HG02870 (cell line): ENCODE results near the gene FGD5.

Experiments
- ATAC-seq: cut with Tn5 transposase; IDR thresholded peaks from one replicate; pipeline ENCODE4 v1.9.1; 2021; ENCODE audit warnings: mild to moderate bottlenecking, moderate library complexity; ENCODE audit not compliant: unreplicated experiment

The FGD5 gene

DNA sequence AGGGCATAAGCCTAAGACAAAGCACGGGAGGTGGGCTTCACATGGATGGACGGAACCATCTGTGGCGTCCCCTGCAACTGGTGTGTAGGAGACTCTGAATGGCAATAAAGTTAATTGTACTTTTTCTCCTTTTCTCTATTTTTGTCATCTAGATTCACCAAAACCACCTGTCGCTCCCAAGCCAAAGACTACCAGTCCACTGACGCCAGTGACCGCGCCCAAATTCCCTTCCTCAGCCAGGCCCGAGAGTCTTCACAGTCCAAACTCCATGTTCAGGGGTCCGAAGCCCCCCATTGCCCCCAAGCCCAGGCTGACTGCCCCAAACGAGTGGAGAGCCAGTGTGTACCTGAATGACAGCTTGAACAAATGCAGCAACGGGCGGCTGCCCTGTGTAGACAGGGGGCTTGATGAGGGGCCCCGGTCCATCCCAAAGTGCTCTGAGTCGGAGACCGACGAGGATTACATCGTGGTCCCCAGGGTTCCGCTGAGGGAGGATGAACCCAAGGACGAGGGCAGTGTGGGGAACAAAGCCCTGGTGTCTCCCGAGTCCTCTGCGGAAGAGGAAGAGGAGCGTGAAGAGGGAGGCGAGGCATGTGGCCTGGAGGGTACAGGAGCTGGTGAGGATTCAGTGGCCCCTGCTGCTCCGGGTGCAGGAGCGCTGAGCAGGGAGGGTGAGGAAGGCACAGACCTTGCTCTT lies at the start of gene FGD5:
Gene FGD5, plus strand, starts transcription at position 159 of the 697 bp plus-strand sequence. Its CDS starts 110 bp downstream, at position 269.
- no peak for ATAC-seq

DNA sequence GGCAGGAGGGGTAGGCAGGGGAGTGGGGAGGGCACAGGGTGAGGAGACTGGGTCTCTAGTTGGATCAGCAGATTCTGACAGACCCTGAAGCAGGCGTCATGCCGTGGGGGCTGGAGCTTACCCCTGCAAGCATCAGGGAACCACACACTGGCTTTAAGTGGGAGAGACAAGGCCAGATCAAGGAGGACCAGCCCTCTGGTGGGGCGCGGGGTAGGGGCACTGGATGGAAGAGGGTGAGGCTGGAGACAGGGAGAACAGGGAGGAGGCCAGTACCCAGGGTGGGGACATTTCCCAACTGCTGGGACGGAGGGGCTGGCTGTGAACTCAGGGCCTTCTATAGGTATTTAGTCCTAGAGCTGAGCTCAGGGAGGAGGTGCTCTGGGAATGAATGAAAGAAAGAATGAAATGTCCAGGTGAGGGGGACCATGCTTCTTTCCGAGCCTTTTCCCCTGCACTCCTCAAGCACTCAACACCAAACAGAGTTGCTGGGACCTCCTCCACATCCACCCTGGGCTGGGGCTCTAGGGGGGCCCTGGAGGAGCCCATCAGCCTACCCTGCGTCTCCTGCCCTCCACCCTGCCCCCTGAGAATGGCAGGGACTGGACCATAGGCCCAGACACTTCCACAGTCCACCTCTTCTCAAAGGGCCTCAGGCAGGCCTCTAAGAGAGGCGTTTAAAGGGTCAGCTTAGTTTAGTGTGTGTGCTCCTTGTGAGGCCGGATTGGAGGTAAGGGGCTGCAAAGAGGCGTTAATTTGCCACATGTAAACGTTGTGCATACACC lies 49.0 kb upstream of the FGD5 start:
- no peak for ATAC-seq

- no peak for ATAC-seq
Observed at GRCh38 chr3:14770591-14770990, 48.2 kb upstream of the FGD5 start.

DNA sequence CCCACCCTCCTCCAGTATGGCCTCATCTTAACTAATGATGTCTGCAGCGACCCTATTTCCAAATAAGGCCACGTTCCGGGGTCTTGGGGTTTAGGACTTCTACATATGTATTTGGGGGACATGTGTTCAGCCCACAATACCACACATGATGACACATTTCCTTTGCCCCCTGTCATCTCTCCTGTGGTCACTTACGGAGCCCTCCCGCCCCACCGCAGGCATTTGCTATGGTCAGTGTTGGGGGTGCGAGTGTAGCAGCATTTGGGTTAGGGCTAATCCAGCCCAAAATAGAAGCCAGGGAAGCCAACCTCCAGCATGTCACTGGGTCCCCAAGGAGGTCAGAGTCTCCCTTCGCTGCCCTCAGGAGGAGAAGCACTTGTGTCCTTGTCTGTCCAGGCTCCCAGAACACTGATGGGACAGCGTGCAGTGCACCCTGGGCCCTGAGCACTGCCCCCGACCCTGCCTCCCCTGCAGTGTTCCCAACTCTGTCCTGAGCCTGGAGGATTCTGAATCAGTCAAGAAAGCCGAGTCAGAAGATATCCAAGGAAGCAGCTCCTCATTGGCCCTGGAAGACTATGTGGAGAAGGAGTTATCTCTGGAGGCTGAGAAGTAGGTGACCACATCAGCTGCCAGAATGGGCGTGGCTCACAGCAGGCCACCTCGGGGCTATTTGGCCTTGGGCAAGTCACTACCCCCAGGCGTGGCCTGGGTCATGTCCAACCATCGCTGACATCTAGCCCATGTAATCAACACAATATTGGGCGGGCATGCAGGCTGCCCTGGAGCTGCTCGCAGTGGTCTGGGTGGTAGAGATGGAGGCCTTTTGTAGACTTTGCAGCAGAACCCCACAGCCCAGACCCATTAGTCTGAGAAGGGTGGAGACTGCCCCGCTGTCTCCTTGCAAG lies 46.9 kb upstream of the FGD5 start:
- ATAC-seq: no peak

GRCh38 chr3:14772533-14773138 lies 46.1 kb upstream of the FGD5 start:
- ATAC-seq: no peak

- no peak for ATAC-seq
Observed at GRCh38 chr3:14773281-14773680, 45.5 kb upstream of the FGD5 start.

DNA sequence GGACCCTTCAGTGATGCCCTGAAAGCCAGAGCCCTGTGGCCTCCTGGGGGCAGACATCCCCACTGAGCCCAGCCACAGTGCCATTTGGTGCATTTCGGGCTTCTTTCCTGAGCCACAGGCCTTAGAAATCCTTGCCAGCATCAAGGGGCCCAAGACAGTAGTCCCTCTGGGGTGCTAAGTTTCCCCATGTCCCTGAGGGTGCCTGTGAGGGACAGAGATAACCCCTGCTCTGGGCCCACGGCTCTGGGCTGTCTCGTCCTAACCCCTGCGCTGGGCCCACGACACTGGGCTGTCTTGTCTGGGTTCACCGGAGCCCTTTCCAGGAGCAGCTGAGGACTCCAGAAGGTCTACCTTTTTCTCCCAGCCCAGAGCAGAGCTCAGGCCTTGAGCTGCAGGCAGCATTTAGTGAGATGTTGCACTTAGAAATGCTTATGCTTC lies 45.1 kb upstream of the FGD5 start:
- no peak for ATAC-seq

- ATAC-seq: no peak
Observed at GRCh38 chr3:14774431-14774830, 44.3 kb upstream of the FGD5 start.

DNA sequence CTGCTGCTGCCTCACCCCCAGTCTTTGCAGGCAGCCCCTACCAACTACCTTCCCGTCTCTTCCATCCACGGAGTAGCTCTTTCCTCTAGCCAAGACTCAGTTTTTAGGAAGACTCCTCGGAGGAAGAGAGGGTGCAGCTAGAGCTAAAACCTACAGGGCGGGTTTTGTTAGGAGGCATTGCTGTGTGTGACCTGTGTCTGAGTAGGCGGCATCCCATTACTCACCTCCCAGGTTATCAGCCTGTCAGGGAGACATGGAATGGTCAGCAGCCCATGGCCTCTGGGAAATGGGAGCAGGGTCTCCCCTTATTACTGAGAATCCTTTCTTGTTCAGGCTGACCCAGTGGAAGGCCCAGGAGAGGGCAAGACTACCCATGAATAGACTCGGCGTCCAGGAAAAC lies 43.8 kb upstream of the FGD5 start:
- ATAC-seq: no peak

DNA sequence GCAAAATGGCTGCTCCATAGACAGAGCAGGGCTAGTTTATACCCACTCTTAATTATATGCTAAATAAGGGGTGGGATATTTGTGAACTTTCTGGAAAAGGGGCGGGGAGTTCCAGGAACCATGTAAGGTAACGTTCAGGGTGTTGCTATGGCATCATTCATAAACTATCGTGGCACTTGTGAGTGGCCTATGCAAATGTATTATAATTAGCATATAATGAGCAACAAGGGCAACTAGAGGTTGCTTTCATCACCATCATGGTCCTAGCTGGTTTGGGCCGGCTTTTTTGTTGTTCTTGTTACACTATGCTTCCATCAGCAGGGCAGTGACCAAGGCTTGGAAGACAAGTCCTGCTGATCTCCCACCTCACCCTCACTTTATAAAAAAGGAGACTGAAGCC lies 43.2 kb upstream of the FGD5 start:
- no peak for ATAC-seq

- ATAC-seq: no peak
Observed at GRCh38 chr3:14779069-14779685, 39.6 kb upstream of the FGD5 start.

- ATAC-seq: peak; percentile 79
Observed at GRCh38 chr3:14780927-14781507, 37.7 kb upstream of the FGD5 start.

DNA sequence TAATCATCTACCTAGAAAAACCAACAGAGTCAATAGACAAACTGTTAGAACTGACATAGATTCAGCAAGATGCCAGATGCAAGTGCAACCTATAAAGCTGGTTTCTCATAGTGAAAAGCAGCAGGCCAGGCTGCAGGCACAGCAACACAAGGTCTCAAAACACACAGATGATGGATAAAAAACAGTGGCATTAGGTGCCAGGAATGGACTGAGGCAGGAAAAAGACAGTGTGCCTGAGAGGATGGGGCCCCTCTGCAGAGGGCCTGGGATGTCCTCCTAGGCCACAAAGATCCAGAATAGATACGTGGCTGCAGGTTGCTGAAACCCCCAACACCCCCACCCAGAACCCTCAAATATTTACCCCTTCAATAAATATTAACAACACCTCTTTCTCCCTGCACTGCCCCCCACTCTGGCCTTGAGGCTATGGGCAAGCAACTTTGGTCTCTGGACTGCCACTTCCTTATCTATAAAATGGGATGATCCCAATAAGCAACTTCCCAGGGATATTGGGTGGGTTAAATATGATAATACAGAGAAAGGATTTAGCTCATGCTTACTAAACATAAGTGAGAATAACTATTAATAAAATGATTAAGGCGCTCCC lies 35.2 kb upstream of the FGD5 start:
- no peak for ATAC-seq

DNA sequence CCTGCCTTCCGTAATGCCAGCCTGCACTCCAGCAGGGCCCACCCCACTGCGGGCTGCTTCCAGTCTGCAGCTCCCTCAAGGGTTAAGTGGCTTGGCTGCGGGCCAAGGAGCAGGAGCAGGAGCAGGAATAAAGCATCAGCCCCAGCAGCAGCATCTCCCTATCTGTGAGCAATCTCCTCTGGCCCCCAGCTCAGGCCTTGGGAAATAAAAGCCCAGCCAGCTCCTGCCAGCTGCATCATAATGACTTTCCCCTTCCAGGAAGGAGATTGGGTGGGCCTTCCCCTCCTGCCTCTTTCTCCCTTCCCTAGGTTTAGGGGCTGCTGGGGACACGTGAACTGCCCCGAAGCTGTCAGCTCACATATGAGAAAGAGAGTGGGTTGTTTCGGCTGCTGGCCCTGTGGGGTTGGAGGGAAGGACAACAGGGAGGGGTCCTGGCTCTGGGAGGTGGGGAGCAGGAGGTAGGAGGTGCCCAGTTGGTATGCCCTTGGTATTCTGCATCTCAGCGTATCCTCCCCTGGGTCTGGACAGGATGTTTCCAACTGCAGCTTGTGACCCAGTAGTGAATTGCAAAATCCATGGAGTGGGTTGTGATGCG lies 34.6 kb upstream of the FGD5 start:
- ATAC-seq: no peak

DNA sequence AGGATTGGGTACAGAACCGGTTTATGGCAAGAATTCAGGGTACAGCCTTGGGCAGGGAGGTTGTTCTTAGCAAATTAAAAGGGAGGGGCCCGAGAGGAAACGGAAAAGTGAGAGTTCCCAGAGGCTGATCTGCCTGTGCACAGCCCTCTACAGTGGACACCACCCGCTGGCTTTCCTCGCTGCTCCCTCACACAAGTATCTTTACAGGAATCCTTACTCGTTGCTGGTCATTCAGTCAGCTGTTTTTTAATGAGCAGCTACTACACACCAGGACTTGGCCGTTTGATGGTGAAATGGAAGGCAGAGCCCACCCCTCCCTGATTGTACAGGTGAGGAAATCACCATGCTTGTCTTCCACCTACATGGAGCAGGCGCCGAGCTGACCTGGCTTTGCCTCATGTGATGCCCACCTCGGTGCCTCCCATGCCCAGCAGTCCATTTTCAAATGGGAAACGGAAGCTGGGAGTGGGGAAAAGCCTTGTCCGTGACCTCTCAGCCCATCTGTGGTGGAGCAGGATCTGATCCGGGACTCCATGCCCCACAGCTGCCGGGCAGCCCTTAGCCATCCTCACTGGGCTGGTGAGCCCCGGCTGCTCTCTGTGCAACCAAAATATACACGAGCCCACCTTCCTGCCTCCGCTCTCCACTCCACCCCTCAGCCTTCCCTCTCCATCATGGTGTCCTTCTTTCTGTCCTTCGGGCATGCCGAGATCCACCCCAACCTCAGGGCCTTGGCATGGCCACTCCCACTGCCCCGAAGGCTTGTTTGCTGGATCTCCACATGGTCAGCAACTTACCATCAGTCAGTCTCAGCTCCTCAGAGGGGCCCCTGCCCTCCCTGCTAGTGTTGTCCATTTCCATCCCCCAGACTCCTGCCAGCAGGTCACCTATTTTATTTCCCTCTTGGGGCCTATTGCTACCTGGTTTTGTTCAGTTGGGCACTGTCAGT lies 33.3 kb upstream of the FGD5 start:
- no peak for ATAC-seq

- ATAC-seq: no peak
Observed at GRCh38 chr3:14786369-14786768, 32.4 kb upstream of the FGD5 start.

DNA sequence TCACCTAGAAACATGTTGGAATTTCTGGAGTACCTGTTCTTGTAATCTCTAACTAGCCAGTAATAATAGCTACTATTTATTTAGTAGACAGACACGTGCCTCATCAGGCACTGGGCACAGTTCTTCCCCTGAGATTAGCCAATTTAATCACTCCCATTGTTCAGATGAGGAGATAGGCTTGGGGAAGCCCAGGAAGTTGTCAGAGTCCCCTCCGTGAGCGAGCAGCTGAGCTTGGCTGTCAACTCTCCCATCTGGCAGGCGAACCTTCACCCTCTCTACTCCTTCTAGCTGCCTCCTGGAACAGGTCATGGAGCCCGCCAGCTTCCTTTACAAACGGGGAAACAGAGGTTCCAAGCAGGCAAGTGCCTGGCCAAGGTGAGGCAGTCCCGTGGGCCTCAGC lies 31.1 kb upstream of the FGD5 start:
- ATAC-seq: no peak

DNA sequence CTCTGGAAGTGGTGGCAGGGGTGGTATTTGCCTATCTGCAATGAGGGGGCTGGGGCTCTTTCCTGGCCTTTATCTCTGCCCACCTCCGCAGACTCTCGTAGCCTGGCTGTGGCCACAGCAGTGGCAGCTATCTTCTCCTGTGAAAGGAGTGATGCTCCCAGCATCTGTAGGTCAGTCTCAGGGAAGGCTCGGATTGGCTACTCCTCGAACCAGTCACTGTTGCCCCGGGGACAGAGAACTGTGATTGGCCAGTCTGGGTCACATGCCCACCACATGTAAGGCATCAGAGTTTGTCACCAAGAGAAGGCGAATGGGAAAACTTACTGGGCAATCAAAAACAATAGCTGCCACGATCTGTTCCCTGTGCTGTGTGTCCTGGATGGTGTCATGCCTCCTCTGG lies 30.1 kb upstream of the FGD5 start:
- ATAC-seq: no peak
